ENCODE results near the gene FOXL2.

The FOXL2 gene

GRCh38 chr3:138946663-138947494, at the start of gene FOXL2, which contains the start of gene FOXL2NB:
Gene FOXL2, minus strand, starts transcription at chr3:138947137. Its CDS starts 415 bp downstream, at chr3:138946722.
Gene FOXL2NB, plus strand, starts transcription at chr3:138947217. Its CDS starts 148 bp downstream, at chr3:138947365.
- DNase-seq (ENCODE audit: insufficient read length, low spot score): no peak
- FAIRE-seq: no peak

- FAIRE-seq: no peak
- DNase-seq (ENCODE audit: insufficient read length, low spot score): no peak
These were observed 48.8 kb upstream of the FOXL2 start for GRCh38 chr3:138995706-138996105.

GRCh38 chr3:138987181-138987580, 40.2 kb upstream of the FOXL2 start:
- no peak for FAIRE-seq

GRCh38 chr3:138985932-138986331, 39.0 kb upstream of the FOXL2 start:
- FAIRE-seq: no peak

More at GRCh38 chr3:138987181-138987580, 40.2 kb upstream of the FOXL2 start:
- DNase-seq (ENCODE audit: insufficient read length, low spot score): no peak

GRCh38 chr3:138984816-138985215, 37.9 kb upstream of the FOXL2 start:
- DNase-seq (ENCODE audit: insufficient read length, low spot score) (no peak), FAIRE-seq (no peak)

More at GRCh38 chr3:138985932-138986331, 39.0 kb upstream of the FOXL2 start:
- no peak for DNase-seq (ENCODE audit: insufficient read length, low spot score)

GRCh38 chr3:138976047-138976446, 29.1 kb upstream of the FOXL2 start:
- no peak for FAIRE-seq
- DNase-seq (ENCODE audit: insufficient read length, low spot score): no peak

- DNase-seq (ENCODE audit: insufficient read length, low spot score): no peak
- no peak for FAIRE-seq
These were observed 28.4 kb upstream of the FOXL2 start for GRCh38 chr3:138975351-138975750.

- FAIRE-seq: no peak
- DNase-seq (ENCODE audit: insufficient read length, low spot score): no peak
These were observed 27.5 kb upstream of the FOXL2 start for GRCh38 chr3:138974462-138974861.

GRCh38 chr3:138972941-138973340, 26.0 kb upstream of the FOXL2 start:
- no peak for FAIRE-seq
- no peak for DNase-seq (ENCODE audit: insufficient read length, low spot score)

- FAIRE-seq: no peak
- no peak for DNase-seq (ENCODE audit: insufficient read length, low spot score)
These were observed 24.9 kb upstream of the FOXL2 start for GRCh38 chr3:138971766-138972320.

GRCh38 chr3:138964923-138965322, 18.0 kb upstream of the FOXL2 start:
- FAIRE-seq (no peak), DNase-seq (ENCODE audit: insufficient read length, low spot score) (no peak)

GRCh38 chr3:138964264-138964663, 17.3 kb upstream of the FOXL2 start:
- DNase-seq (ENCODE audit: insufficient read length, low spot score) (no peak), FAIRE-seq (no peak)

- FAIRE-seq (no peak), DNase-seq (ENCODE audit: insufficient read length, low spot score) (no peak)
These were observed 16.1 kb upstream of the FOXL2 start for GRCh38 chr3:138962854-138963560.

GRCh38 chr3:138960417-138960852, 13.5 kb upstream of the FOXL2 start:
- DNase-seq (ENCODE audit: insufficient read length, low spot score): no peak
- FAIRE-seq: no peak

- DNase-seq (ENCODE audit: insufficient read length, low spot score): no peak
- FAIRE-seq: no peak
These were observed 3.8 kb upstream of the FOXL2 start for GRCh38 chr3:138950701-138951100.

GRCh38 chr3:138950006-138950644, 3.2 kb upstream of the FOXL2 start:
- DNase-seq (ENCODE audit: insufficient read length, low spot score): no peak
- no peak for FAIRE-seq

GRCh38 chr3:138949445-138950005, 2.6 kb upstream of the FOXL2 start:
- FAIRE-seq: no peak

GRCh38 chr3:138949002-138949418, 2.1 kb upstream of the FOXL2 start:
- FAIRE-seq (no peak), DNase-seq (ENCODE audit: insufficient read length, low spot score) (no peak)

More at GRCh38 chr3:138949445-138950005, 2.6 kb upstream of the FOXL2 start:
- no peak for DNase-seq (ENCODE audit: insufficient read length, low spot score)

- FAIRE-seq: no peak
- DNase-seq (ENCODE audit: insufficient read length, low spot score): no peak
These were observed 1.5 kb upstream of the FOXL2 start for GRCh38 chr3:138948371-138949001.

- FAIRE-seq: no peak
- DNase-seq (ENCODE audit: insufficient read length, low spot score): no peak
These were observed 671 bp upstream of the FOXL2 start for GRCh38 chr3:138947495-138948121.
